CD14-positive monocyte (primary cell): ENCODE results near the gene KLK10. TPM values are rescaled to one million over a fixed set of nuclear protein-coding genes. Genes with fewer than 3 reads are reported as not detected.

Experiments used
- DNase-seq, 3 donors: peaks; one replicate each; pipeline ENCODE4 v3.0.0-alpha.2; 2011 to 2022
- H2AFZ ChIP-seq: 2 replicates; pipeline ENCODE4 v1.6.0; 2012; ENCODE audit warnings: mild to moderate bottlenecking, low read depth, low read length, inconsistent platforms; ENCODE audit not compliant: insufficient read depth, poor library complexity, severe bottlenecking
- H3K27ac ChIP-seq, 2 donors: 1 replicate in 1 of 2; 2 replicates in 1 of 2; pipeline ENCODE4 v1.5.1; 2012 to 2013; ENCODE audit warnings: low read length in 2 of 2, control low read depth in 1 of 2, inconsistent platforms in 1 of 2, low read depth in 1 of 2, mild to moderate bottlenecking in 1 of 2
- H3K27me3 ChIP-seq, 2 donors: one replicate each; pipeline versions ENCODE4 v1.6.0 to v1.6.1; 2011 to 2013; ENCODE audit warnings: low read length in 2 of 2; ENCODE audit not compliant: control insufficient read depth in 2 of 2, insufficient read depth in 2 of 2
- H3K36me3 ChIP-seq, 2 donors: replicated peaks in 1 of 2; 1 replicate in 1 of 2; 2 replicates in 1 of 2; pipeline versions ENCODE4 v1.5.1 to v1.6.1; 2012 to 2013; ENCODE audit warnings: low read length in 2 of 2, control low read depth in 1 of 2, inconsistent platforms in 1 of 2, mild to moderate bottlenecking in 1 of 2; ENCODE audit not compliant: insufficient read depth in 2 of 2, control insufficient read depth in 1 of 2
- H3K4me1 ChIP-seq, 2 donors: 1 replicate in 1 of 2; 2 replicates in 1 of 2; pipeline versions ENCODE4 v1.5.1 to v1.6.1; 2012 to 2013; ENCODE audit warnings: low read length in 2 of 2, control low read depth in 1 of 2, inconsistent platforms in 1 of 2, mild to moderate bottlenecking in 1 of 2, moderate library complexity in 1 of 2; ENCODE audit not compliant: insufficient read depth in 2 of 2, control insufficient read depth in 1 of 2
- H3K4me2 ChIP-seq: replicated peaks from 2 replicates; pipeline ENCODE3; 2012; ENCODE audit warnings: low read length, moderate library complexity, mild to moderate bottlenecking; ENCODE audit not compliant: poor library complexity, severe bottlenecking; ENCODE audit errors: extremely low read depth
- H3K4me3 ChIP-seq, 3 experiments: fragments of 200-600 bp in 1 of 3; sonication (generic) in 1 of 3; replicated peaks in 1 of 3; 1 replicate in 2 of 3; 2 replicates in 1 of 3; pipeline ENCODE4 v1.5.1; 2011 to 2013; ENCODE audit warnings: low read length in 3 of 3, mild to moderate bottlenecking in 3 of 3, control low read depth in 2 of 3, low read depth in 2 of 3, inconsistent platforms in 1 of 3, moderate library complexity in 1 of 3
- H3K79me2 ChIP-seq: 2 replicates; pipeline ENCODE4 v1.6.0; 2012; ENCODE audit warnings: mild to moderate bottlenecking, control low read depth, inconsistent platforms, low read length, moderate library complexity; ENCODE audit not compliant: insufficient read depth
- H3K9ac ChIP-seq: 2 replicates; pipeline ENCODE4 v1.6.0; 2017; ENCODE audit warnings: low read length, mild to moderate bottlenecking; ENCODE audit not compliant: insufficient read depth, poor library complexity, severe bottlenecking
- H3K9me3 ChIP-seq, 2 donors: replicated peaks in 1 of 2; 1 replicate in 1 of 2; 2 replicates in 1 of 2; pipeline versions ENCODE4 v1.5.1 to v1.6.1; 2012 to 2013; ENCODE audit warnings: low read length in 2 of 2, control low read depth in 1 of 2; ENCODE audit not compliant: control insufficient read depth in 1 of 2, insufficient read depth in 1 of 2
- H4K20me1 ChIP-seq: 2 replicates; pipeline ENCODE4 v1.6.0; 2012; ENCODE audit warnings: mild to moderate bottlenecking, low read length, control low read depth, moderate library complexity; ENCODE audit not compliant: insufficient read depth
- H3K27ac Mint-ChIP-seq, 7 donors: one replicate each; pipeline ENCODE4 v1.8.0; 2020; ENCODE audit warnings: mild to moderate bottlenecking in 7 of 7, mixed read lengths in 7 of 7, moderate library complexity in 6 of 7, inconsistent platforms in 2 of 7
- H3K27me3 Mint-ChIP-seq, 3 donors: one replicate each; pipeline ENCODE4 v1.8.0; 2021 to 2022; ENCODE audit warnings: low read depth in 3 of 3, mild to moderate bottlenecking in 3 of 3, mixed read lengths in 3 of 3, moderate library complexity in 3 of 3, inconsistent platforms in 1 of 3
- H3K36me3 Mint-ChIP-seq, 2 donors: one replicate each; pipeline ENCODE4 v1.8.0; 2020; ENCODE audit warnings: mixed read lengths in 2 of 2, inconsistent platforms in 1 of 2, mild to moderate bottlenecking in 1 of 2
- H3K4me1 Mint-ChIP-seq: one replicate; pipeline ENCODE4 v1.8.0; 2020; ENCODE audit warnings: mild to moderate bottlenecking, mixed read lengths
- H3K4me3 Mint-ChIP-seq, 2 donors: one replicate each; pipeline ENCODE4 v1.8.0; 2020; ENCODE audit warnings: mild to moderate bottlenecking in 2 of 2, mixed read lengths in 2 of 2, moderate library complexity in 1 of 2
- H3K9me3 Mint-ChIP-seq, 7 donors: one replicate each; pipeline ENCODE4 v1.8.0; 2020 to 2022; ENCODE audit warnings: mixed read lengths in 7 of 7, mild to moderate bottlenecking in 6 of 7, moderate library complexity in 6 of 7, inconsistent platforms in 2 of 7
- CTCF ChIP-seq: fragments of 200-600 bp; IDR thresholded peaks from one replicate; pipeline ENCODE4 v1.8.0; 2022; ENCODE audit warnings: antibody characterized with exemption, mild to moderate bottlenecking
- WGBS: methylation state at CpG from one replicate; pipeline ENCODE4 v1.1.5; 2013; ENCODE audit warnings: missing lambda C conversion rate; ENCODE audit not compliant: insufficient coverage; 5-methylcytosine and 5-hydroxymethylcytosine counted together
- intact Hi-C, 2 donors: fragments of 100-400 bp; cut with micrococcal nuclease; formaldehyde crosslinking; loops; one replicate each; pipeline versions ENCODE4 v1.15.0 to v1.15.1; 2023
- polyA plus RNA-seq, 3 donors: library from polyadenylated mRNA; depleted of rRNA in 1 of 3; unstranded in 2 of 3; stranded (reverse) in 1 of 3; fragments of 300-500 nt in 2 of 3; fragments of >200 nt in 1 of 3; fragmentation: Illumina TruSeq in 2 of 3; gene quantifications; 1 replicate in 2 of 3; 2 replicates in 1 of 3; pipeline ENCODE4 v1.2.3, GENCODE V29; 2012 to 2021

KLK10 gene
- polyA plus RNA-seq, 3 donors: not detected

GRCh38 chr19:51040151-51040550 is 20.6 kb upstream of the KLK10 start:
- H3K4me1 Mint-ChIP-seq: no peaks in the 10 kb centered on the region
- no CpG with 5 or more reads among the region's 6 CpGs for WGBS
- Histone ChIP-seq H3K27me3 (no peaks in the 10 kb centered on the region), H3K27ac (no peak overlapping the region), H2AFZ (no peak overlapping the region), H3K9me3 (no peaks in the 10 kb centered on the region), H3K36me3 (no peaks in the 10 kb centered on the region), H4K20me1 (no peaks in the 10 kb centered on the region), H3K9ac (no peak overlapping the region), H3K4me2 (no peak overlapping the region), H3K4me1 (no peaks in the 10 kb centered on the region), H3K4me3 (no peak overlapping the region), H3K79me2 (no peaks in the 10 kb centered on the region)
- H3K36me3 Mint-ChIP-seq: no peaks in the 10 kb centered on the region
- peaks cover 0 to 13% (median 0%) of the 10 kb centered on the region in 7 donors for H3K9me3 Mint-ChIP-seq
- H3K4me3 Mint-ChIP-seq: no peak overlapping the region
- no peak for DNase-seq
- H3K27ac Mint-ChIP-seq: no peak overlapping the region
- H3K27me3 Mint-ChIP-seq: peaks cover 6 to 14% (median 7%) of the 10 kb centered on the region in 3 donors
- no peak for TF ChIP-seq CTCF
- intact Hi-C loops: no loop called here

GRCh38 chr19:51036519-51036918 is 17.0 kb upstream of the KLK10 start:
- 64% methylated on average over 8 of the region's 9 CpGs for WGBS
- no peak overlapping the region for H2AFZ ChIP-seq
- H3K9me3 ChIP-seq: no peaks in the 10 kb centered on the region
- H3K4me1 ChIP-seq: no peaks in the 10 kb centered on the region
- no peak overlapping the region for H3K4me3 Mint-ChIP-seq
- H3K4me1 Mint-ChIP-seq: no peaks in the 10 kb centered on the region
- no peak for TF ChIP-seq CTCF
- H3K27me3 ChIP-seq: no peaks in the 10 kb centered on the region
- peaks cover 0 to 5% (median 0%) of the 10 kb centered on the region in 7 donors for H3K9me3 Mint-ChIP-seq
- no peak overlapping the region for H3K27ac ChIP-seq
- intact Hi-C loops: no loop called here
- no peak overlapping the region for H3K4me2 ChIP-seq
- H3K27me3 Mint-ChIP-seq: peaks cover 8 to 20% (median 9%) of the 10 kb centered on the region in 3 donors
- no peaks in the 10 kb centered on the region for H3K79me2 ChIP-seq
- H3K36me3 Mint-ChIP-seq: no peaks in the 10 kb centered on the region
- no peak overlapping the region for H3K9ac ChIP-seq
- no peak overlapping the region for H3K27ac Mint-ChIP-seq
- no peaks in the 10 kb centered on the region for H4K20me1 ChIP-seq
- H3K36me3 ChIP-seq: no peaks in the 10 kb centered on the region
- no peak overlapping the region for H3K4me3 ChIP-seq
- DNase-seq: no peak
